ENCODE measurements around the gene MYO1E.
A peak's percentile ranks its signal among the peaks of the same experiment; 100 is the strongest.
"Not testable (repeated sequence)": the region's sequence is repeated elsewhere in the genome, so short reads cannot be mapped to it uniquely, and the experiment has no call there.

Gene MYO1E

DNA sequence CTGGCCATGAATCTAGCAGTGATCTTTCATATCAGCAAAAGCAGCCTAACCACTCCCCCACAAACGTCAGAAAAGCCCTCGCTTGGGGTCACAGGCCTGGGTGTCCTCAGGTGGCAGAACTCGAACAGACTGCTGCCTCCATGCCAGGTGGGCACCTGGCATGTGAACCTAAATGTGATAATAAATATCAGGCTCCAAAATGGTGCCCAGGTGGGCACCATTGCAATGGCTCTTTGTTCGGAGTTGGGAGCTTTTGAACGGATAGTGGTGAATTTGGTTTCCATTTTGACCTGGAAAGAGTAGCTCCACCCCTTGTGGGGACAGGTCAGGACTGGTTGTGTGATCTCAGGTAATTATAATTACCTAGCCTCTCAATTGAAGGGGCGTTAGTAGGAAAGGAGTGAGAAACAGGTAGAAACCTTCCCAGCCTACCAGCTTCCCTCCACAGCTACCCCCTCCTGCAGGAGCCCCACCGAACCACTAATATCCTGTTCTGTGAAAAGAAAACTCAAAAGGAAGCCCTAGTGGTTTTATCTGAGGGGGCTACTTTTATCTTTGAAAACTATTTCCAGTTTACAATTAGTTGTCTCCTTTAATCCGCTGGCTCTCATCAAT lies 18.1 kb downstream of the MYO1E start:
- DNase-seq (ENCODE audit: extremely low spot score, insufficient read length, low read depth) (no peak), FAIRE-seq (no peak)

DNA sequence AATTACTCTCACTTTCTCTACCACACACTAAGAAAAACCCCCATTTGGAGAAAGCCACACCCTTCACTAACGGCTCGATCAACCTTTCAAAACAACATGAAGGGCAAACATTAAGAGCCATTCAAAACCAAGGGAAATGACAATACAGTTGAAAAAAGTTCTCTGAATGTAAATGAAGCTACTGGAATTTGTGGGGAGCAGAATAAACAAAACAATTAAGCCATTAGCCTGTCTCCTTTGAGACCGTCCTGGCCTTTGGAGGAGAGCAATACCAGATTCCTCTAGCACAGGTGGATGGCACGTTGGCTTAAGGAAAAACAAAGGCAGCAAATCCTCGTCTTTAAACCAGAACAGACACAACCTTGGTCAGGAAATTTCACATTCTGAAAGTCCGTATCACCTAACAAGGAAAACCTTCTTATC lies 18.7 kb downstream of the MYO1E start:
- DNase-seq (ENCODE audit: extremely low spot score, insufficient read length, low read depth) (no peak), FAIRE-seq (no peak)

DNA sequence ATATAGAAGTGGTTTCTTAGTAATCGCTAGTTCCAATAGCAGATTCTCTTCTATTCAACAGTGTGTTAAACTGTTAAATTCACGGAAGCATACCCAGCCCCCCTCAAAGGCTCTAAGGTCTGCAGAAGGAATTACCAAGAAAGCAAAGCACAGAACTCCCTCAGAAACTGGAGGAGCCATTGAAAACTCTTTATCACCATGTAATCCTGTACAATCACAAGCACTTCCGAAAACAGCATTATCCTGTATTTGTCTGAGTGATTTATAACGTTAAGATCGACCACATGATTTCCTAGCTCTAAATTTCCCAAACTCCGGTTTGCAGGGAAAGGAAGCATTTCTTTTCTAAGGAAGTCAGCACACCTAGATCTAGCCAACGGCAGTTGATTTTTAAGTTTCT lies 20.0 kb downstream of the MYO1E start:
- no peak for FAIRE-seq
- no peak for DNase-seq (ENCODE audit: extremely low spot score, insufficient read length, low read depth)

DNA sequence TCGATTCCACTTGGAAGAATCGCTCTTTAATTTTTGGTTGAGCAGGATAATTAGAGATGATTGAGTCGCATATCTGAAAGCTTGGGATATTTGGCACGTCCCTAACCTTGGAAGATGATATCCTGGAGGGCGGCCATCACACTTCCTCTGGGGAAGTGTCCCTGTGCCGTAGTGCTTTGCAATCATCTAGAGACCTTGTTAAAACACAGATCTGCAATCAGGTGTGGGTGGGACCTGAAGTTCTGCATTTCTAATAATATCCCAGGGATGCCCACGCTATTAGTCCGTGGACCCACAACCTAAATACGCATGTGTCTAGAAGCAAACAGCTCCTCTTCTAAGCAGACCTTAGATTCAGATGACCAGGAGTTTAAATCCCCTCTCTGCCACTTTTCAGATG lies 20.5 kb downstream of the MYO1E start:
- FAIRE-seq (no peak), DNase-seq (ENCODE audit: extremely low spot score, insufficient read length, low read depth) (no peak)

DNA sequence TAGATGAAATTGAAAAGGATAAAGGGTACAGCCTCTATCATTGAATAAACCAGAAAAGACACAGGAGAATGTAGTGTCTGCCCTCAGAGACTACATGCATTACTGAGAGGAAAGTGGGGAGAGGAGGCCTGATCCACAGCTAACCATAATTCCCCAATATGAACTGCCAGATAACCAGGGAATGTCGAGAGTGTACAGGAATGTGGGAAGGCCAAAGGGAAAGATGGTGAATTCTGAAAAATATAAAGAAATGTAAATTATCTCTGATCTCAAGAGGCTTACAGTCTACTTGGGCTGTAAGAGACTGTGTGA lies 22.3 kb downstream of the MYO1E start:
- FAIRE-seq (no peak), DNase-seq (ENCODE audit: extremely low spot score, insufficient read length, low read depth) (no peak)

DNA sequence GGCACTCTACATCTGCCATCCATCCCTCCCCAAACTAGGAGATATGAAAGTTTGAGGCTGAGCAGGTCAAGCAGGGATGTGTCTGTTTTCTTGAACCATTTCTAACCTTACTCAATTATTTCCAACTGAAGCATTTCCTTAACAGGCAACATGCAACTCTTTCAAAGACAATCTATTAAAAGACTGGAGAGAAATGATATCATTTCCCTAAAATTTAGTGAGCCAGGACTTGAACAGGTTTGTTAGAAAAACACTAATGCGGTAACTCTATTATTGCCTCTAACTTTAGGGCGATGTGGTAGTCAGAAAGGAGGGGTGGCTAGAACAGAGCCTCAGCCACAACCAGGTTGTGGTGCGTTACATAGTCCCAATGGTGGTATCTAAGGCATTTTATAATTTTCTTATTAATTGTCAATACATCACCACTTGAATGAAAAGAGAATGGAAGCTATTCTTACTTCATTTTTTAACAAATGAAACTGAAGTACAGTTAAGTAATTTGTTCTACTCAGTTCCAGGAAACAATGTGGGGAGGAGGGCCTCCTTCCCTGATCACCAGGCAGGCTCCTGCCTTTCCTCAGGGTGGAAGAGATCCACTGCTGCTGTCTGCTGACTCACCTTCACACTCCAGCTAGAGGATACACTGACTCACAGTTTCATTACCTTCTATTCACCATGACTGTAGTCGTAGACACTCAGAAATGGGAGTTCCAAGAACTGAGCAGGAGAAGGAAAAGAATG lies 22.8 kb downstream of the MYO1E start:
- peak; percentile 67 for FAIRE-seq
- no peak for DNase-seq (ENCODE audit: extremely low spot score, insufficient read length, low read depth)

DNA sequence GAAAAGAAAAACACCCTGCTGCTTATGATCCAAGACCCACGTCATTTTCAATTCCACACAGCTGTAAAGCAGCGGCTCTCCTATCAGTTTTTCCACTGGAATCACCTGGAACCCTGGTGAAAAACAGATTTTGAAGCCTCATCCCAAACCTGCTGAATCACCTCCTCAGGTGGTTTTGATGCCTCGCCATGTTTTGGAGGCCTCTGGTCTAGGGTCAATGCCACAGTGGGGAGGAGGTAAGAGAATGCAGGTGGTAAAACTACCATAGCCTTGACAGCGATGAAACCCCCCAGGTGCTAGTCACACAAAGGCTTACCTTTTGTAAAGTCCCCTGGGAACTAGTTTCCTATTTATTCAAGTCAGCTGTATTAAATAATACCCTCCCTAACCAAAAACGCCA lies 24.8 kb downstream of the MYO1E start:
- no peak for DNase-seq (ENCODE audit: extremely low spot score, insufficient read length, low read depth)
- no peak for FAIRE-seq

DNA sequence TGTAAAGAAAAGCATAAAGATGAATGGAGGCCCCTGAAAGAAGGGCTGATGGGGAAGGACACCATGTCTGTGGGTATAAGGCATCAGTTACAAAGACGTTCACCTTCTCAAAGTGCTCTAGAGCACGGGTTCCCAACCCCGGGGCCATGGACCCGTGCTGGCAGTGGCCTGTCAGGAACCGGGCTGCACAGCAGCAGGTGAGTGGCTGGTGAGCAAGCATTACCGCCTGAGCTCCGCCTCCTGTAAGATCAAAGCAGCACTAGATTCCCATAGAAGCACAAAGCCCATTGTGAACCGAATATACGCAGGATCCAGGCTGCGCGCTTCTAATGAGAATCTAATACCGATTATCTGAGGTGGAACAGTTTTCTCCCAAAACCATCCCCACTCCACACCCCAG lies 25.7 kb downstream of the MYO1E start:
- DNase-seq (ENCODE audit: extremely low spot score, insufficient read length, low read depth), result no peak
- FAIRE-seq, result no peak

DNA sequence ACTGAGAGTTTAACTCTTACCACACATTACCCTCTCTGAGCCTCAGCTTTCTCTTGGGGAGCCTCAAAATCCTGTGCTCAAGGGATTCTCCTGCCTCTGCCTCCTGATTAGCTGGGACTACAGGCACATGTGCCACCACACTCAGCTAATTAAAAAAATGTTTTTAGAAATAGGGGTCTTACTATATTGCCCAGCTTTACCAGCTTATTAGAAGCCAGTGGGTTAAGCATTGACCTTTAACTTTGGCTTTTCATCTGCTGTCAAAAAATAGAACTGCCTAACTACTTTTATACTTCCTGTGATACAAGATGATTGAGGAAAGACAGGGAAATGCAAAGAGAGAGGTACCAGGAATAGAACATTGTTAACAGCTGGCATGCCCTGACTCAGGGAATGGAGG lies 27.3 kb downstream of the MYO1E start:
- DNase-seq (ENCODE audit: extremely low spot score, insufficient read length, low read depth) (no peak), FAIRE-seq (no peak)

DNA sequence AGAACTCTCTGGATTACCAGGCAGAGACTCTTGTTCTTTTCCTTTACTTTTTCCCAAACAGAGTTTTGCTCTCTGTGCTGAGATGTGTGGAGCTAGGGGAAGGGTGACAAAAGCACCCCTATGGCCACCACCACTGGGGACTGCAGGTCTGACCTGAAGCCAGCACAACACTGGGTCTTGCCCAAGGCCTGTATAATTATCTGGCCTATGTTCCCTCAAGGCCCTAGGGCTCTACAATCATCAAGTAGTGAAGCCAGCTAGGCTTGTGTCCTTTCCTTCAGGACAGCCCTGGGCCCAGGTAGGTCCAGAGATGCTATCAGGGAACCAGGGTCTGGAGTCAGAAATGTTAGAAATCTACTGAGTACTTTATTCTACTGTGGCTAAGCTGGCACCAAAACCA lies 28.4 kb downstream of the MYO1E start:
- FAIRE-seq, result no peak

DNA sequence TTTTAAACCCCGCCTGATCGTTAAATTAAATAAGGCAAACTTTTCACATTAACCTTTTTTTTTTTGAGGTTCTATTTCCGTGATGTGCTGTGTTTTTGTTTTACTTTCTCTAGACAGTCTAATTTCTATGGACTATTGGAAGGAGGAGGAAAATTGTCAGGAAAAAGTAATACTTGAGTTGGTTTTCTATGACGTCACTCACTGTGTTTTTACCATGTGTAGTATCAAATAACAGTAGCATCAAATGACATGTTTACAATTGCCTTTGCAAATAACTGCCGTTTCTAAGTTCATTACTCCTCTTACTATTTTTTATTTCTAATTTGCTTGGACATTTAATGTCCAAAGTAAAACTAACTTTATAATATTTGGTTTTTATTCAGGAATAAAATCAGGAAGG lies 32.3 kb downstream of the MYO1E start:
- FAIRE-seq, result no peak
- no peak for DNase-seq (ENCODE audit: extremely low spot score, insufficient read length, low read depth)

More for the DNA sequence above, 28.4 kb downstream of the MYO1E start:
- DNase-seq (ENCODE audit: extremely low spot score, insufficient read length, low read depth), result no peak

DNA sequence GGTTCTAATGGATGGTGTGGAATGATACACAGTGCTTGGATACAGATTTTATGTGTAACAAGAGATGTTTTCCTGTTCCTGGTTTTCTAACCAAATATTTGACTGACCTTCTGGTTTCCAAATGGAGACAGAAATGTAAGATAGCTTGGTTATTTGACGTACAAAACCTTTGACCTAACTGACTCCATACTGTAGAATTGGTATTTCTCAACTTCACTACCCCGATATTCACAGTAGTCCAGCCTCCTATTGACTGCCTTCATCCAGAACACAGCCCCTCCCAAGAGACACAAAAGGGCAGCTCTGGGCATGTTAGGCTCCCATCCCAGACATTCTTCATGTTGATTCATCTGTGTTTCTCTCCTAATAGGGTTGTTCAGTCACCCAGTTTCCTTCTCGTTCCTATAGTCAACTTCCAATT lies 33.4 kb downstream of the MYO1E start:
- no peak for DNase-seq (ENCODE audit: extremely low spot score, insufficient read length, low read depth)
- FAIRE-seq, result no peak

DNA sequence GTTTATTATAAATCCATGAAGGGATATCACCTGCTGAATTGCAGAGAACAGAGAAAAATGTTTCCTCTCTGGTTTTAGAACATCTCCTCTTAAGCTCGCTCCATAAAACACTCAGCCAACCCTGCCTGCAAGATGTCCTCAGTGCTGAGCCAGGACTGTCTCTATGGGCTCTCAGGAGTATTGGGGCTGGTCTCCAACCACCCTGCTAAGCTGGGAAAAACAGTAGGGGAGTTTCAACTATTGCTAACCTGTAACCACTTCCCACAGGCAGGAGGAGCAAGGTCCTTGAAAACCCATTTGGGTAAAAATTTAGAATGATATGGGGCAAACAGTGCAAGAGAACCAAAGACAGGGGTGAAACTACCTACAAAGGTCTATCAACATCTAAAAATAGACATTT lies 34.3 kb downstream of the MYO1E start:
- FAIRE-seq (no peak), DNase-seq (ENCODE audit: extremely low spot score, insufficient read length, low read depth) (no peak)

DNA sequence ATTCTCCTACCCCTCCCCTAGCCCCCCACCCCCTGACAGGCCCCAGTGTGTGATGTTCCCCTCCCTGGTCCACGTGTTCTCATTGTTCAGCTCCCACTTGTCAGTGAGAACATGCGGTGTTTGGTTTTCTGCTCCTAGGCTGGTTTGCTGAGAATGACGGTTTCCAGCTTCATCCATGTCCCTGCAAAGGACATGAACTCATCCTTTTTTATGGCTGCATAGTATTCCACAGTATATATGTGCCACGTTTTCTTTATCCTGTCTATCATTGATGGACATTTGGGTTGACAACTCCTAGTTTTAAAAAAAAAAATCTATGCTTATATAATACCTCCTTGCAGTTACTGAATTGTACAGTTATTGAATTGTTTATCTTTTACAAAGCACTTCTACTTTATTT lies 35.9 kb downstream of the MYO1E start:
- not testable (repeated sequence) for DNase-seq (ENCODE audit: extremely low spot score, insufficient read length, low read depth)

DNA sequence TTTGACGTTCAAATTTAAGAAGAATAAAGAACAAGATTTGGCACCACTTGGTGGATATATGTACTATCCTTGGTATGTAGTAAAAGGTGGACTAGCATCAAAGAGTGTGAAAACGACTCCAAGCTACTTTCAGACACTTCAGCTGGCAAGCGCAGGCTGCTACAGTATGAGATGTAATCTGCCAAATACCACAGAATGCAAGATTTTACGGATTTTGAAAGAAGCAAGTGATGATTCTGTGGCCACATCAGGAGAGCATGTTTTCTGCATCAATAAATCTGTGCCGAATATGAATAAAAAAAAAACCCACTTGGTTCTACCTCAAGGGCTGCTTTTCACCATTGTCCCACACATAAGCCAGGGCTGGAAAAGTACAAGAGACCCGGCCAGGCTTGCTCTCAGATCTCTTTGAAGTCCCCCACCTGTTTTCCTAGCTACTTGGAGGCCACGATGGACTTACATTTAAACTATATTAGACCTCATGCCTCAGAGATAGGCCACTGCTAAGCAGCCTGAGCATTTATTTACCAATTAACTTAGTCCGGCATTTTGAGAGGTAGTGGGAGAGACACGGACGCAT lies 37.4 kb downstream of the MYO1E start:
- FAIRE-seq (no peak), DNase-seq (ENCODE audit: extremely low spot score, insufficient read length, low read depth) (no peak)

More for the DNA sequence above, 35.9 kb downstream of the MYO1E start:
- FAIRE-seq, result not testable (repeated sequence)

DNA sequence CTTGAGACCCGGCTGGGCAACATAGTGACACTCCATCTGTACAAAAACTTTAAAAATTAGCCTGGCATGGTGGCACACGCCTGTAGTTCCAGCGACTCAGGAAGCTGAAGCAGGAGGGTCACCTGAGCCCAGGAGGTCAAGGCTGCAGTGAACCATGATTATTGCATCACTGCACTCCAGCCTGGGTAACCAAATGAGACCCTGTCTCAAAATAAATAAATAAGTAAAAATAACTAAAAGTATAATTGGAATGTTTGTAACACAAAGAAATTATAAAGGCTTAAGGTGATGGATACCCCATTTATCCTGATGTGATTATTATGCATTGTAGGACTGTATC lies 38.6 kb downstream of the MYO1E start:
- DNase-seq (ENCODE audit: extremely low spot score, insufficient read length, low read depth) (no peak), FAIRE-seq (no peak)

DNA sequence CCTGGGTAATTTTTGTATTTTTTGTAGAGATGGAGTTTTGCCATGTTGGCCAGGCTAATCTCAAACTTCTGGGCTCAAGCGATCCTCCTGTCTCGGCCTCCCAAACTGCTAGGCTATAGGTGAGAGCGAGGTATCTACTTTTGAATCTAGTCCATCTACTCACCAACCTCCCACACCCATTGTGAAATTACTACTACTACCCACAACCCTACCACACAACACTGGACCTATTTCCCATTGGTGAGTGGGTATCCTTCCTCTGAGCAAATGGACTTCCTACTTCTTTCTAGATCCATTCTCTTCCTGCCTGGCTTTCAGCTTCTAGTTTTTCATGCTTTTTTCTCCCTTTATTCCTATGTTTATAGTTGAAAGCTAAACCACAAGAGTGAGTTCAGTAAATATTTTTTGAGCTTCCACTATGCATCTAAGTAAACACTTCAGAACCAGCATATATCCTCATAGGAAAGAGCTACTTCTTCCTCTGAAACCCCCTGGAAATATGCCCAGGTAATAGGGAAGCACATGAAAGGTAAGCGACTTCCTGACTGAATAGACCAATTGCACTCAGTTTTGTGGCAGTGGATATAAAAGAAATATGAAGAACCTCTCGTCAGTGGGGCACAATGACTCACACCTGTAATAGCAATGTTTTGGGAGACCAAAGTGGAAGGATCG lies 39.1 kb downstream of the MYO1E start:
- FAIRE-seq, result peak; percentile 68

DNA sequence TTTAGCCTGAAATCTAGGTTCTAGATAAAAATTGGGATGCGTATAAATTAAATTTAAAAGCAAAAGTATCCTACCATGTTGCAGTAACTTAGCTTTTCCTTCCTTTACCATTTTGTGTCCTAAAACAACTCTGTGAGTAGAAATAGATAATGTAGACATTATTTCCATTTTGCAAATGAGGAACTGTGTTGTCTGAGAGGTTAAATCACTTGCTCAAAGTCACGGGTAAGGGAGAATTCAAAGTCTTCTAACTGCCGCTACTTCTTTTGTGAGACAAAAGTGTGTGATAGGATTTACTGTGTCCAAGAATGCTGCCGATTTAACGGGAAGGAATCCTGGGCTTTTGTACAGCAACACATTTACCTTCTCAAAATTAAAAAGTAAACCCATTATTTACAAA lies 40.7 kb downstream of the MYO1E start:
- FAIRE-seq (no peak), DNase-seq (ENCODE audit: extremely low spot score, insufficient read length, low read depth) (no peak)

More for the DNA sequence above, 39.1 kb downstream of the MYO1E start:
- no peak for DNase-seq (ENCODE audit: extremely low spot score, insufficient read length, low read depth)

DNA sequence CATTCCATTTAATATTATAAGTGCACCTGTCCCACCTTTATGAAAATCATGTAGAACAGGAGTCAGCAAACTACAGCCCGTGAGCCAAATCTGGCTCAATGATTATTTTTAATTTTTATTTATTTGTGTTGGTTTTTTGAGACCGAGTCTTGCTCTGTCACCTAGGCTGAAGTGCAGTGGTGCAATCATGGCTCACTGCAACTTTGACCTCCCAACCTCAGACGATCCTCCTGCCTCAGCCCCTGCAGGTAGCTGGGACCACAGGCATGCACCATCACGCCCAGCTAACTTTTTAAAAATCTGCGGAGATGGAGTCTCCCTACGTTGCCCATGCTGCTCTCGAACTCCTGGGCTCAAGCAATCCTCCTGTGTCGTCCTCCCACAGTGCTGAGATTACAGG lies 42.0 kb downstream of the MYO1E start:
- no peak for DNase-seq (ENCODE audit: extremely low spot score, insufficient read length, low read depth)
- FAIRE-seq, result no peak

DNA sequence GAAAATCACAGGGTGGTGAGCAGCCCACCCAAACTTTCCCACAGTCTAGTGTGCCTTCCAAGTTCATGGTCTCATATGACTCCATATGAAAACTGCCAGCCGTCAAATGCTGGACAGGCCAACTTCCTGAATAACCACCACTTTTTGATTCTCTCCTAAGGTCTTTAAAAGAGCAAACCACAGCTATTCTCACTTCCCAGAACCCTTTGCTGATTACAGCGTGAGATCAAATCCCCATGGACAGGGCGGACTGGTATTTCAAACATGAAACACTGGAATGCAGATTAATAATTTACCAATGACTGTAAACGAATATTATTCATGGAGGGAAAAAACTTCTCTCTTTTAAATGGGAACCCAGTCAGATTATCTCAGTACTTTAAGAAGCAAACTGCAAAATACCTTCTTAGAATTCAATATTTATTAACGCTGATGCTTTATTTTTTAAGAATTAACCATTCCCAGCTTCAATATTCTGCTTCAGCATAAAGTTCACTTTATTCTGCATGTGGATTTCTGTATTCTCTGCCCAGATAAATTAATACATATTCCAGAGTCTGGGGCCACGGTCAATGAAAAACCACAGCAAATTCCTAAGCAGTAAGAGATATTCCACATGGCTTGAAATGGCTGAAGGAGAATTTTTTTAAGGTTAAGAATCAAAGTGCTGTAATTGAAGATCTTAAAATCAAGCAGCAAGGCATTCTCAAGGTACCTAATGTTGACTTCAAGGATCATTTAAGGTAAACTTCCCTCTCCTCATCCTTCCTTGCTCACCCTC lies 42.9 kb downstream of the MYO1E start:
- FAIRE-seq, result peak; percentile 29
- DNase-seq (ENCODE audit: extremely low spot score, insufficient read length, low read depth), result no peak

DNA sequence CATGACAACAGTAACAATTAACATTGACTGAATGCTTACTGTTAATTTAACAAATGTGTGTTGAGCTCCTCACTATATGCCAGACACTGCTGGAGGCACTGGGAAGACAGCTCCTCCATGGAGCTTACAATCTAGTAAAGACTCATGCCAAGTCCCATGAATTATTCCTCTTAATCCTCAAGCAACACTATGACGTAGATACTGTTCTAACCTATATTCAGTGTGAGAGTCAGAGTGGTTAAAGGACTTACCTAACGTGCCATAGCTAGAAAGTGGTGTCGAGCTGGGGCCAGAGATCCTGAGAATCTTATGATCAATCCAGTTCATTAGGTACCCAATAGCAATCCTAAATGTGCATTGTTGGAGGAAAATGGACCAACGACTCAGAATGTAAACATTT lies 43.6 kb downstream of the MYO1E start:
- FAIRE-seq, result no peak
- DNase-seq (ENCODE audit: extremely low spot score, insufficient read length, low read depth), result no peak

Data from GM18507 (cell line).